GOT3 (cell line): ENCODE data around the gene MOCOS.

Experiments
- DNase-seq: peaks from one replicate; lab custom pipeline; 2025; ENCODE audit warnings: mixed read lengths; lab: John Stamatoyannopoulos, UW

Gene MOCOS

DNA sequence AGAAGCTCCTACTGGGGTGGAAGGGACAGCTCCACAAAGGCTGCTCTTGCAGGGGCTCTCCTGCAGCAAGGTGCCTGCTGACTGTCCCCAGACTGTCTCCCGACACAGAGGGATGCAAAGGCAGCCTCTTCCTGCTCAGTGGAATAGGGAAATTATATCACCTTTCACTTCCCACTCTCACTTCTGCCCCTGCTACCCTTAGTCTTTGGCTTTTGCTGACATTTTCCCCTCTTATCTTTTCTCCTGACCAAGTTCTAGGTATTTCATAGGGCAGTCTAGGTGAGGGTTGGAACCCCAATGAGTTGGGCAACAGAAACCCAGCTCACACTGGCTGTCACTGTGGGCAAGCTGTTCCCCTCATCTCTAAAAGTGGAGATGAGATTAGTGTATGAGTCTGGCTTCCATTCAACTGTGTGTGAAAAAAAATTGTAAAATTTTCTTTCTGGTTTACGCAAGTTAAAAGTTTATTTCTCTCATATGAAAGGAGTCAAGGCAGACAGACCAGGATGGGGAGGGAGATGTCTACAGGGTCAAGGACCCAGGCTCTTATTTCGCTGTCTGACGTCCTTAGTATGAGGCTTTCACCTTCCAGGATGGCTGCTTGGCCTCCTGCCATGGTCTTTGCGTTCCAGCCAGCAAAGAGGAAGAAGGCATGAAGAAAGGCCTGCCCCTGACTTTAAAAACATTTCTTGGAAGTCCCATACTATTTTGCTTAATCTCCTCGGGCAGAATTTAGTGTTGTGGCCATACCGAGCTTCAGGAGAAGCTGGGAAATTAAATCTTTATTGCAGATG lies 7.5 kb upstream of the MOCOS start:
- DNase-seq: no peak

DNA sequence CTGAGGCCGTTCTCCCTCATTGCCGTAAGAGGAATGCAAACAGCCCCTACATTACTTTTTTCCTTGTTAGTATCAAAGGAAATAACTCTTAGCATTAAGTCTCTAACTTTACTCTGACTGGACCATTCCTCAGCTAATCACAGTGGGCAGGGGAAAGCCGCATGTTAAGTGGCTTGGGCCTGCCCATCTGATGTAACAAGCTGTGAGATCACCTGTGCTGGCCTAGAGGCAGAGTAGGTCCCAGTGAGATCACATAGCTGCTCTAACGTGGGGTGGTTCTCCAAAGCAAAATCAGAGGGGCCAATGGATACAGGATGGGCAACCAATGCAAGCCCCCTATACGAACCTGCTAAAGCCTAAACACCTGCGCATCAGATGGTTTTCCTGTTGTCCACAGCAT lies 5.9 kb upstream of the MOCOS start:
- no peak for DNase-seq

DNA sequence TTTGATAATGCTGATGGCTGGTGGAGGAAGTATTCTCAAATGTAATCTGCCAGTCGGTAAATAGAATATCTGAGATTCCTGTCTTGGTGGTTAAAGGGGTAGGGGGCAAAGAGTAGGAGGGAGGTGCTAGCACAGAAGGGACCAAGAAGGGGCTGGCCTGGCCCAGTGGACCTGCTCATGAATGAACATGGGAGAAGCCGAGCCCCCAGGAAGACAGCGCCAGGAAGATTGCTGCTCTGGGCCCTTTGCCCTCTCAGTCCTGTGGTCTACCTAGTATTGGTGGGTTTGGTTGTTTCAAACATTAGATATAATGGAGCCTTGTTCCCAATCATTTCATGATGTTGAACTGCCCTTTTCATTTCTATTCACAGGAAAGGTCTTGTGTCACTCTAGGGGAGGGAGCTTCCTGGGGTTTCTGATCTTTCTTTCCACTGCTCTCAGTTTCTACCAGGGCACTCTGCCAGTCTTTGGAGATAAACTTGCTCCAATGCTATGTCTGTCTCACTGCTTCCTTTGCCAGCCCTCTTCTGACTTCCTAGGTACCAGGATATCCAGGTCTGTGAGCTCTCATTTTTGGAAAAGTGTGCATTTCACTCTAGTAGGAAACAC lies 5.3 kb upstream of the MOCOS start:
- DNase-seq: no peak

DNA sequence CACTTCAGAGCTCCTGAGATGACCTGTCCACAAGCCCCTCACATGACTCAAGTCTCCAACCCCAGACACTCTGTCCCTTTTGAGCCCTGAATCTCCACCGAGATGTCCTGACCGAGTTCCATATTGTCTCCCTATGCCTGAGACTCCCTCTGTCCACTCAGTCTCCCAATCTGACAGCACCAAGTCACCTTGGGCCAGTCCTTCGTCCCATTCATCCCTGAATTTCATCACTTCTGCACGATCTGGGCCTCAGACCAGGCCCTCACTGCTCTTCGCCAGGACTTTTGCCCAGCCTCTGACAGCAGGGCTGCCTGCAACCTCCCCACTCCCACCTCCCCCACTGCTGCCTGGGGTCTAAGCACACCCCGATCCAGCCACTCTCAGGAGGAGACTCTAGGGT lies 4.3 kb upstream of the MOCOS start:
- DNase-seq: no peak

DNA sequence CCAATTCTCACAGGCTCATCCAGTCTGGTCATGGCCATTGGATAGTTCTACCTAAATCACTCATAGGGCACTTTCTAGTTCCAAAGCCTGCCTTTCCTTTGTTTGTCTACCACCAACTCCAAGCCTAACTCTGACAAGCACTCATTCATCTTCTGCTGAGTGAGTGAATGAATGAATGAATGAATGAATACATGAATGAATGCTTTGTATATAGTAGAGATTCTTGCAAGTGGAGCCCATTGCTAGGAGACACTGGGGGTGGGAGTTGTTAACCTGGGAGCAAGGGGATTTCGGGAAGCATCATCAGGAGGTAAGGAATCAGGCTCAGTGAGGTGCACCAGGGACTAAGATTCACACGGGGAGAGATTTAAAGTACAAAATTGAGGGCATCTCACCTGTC lies 3.3 kb upstream of the MOCOS start:
- DNase-seq: no peak

DNA sequence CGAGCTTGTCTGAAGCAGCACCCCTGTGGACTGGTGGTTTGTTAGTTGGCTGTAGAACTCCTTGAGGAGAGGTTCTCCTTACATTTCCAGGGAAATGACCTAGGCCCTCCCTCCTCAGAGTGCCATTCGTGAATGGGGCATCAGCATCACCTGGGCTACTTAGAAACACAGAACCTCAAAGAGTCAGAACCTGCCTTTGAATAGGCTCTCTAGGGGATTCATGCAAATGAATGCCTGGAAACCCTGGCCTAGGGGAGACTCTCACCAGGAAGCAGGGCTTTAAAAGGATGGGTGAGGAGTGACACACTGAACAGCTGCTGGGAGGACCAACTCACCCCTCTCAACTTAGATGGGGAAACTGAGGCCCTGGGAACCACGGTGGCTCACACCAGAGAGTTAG lies 2.1 kb upstream of the MOCOS start:
- DNase-seq: no peak

DNA sequence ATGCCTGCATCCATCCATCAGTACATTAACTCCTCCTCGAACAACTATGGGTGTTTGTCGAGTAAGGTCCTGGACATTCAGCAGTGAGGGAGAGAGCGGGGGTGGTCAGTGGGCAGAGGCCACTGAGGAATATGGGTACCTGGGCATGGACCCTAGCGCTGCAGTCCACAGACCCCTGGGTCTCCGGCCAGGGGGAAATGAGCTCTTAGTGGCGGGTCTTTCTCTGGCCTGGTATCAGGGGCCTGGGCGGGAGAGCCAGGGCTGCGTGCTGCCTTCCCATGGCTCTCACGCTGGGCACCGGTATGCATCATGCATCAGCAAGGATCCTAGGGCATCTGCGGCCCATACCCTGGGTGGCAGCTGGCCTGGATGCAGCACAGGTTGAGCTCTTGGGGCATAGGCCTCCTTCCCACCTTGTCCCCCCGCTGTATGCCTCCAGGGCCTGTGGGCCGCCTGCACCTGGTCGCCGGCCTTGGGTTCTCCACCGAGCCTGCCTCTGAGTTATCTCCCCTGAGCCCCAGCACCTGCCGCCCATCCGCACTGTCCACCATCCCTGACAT lies 1.3 kb upstream of the MOCOS start:
- DNase-seq: no peak

DNA sequence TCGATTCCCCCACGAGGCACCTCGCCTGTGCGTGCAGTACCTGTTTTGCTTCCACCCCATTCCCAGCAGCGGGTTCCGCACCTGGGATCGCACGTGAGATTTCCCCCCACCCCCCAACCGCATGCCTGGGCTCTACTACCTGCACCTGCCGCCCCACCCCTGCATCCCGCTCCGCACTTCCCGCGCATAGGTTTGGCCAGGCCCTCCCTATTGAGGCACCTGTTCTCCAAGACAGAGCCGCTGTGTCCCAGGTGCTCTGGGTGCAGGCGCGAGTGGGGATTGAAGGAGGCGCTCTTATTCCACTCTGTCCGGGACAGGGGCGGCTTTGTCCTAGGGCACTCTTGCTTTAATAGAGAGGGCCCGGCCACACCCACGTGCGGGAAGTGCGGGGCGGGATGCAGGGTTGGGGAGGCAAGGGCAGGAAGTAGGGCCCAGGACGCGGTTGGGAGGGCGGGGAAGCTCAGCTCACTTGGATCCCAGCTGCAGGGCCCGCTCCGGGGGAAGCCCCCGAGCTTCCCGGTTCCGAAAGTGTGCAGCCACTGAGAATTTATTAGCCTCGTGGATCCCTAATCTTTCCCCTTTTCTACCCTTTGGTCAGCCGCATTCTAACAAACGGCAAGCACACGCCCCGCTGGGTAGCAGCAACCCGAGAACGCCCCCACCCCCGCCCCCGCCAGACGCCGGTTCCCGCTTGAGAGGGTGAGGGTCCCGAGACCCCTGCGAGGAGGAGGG lies 670 bp upstream of the MOCOS start:
- no peak for DNase-seq

DNA sequence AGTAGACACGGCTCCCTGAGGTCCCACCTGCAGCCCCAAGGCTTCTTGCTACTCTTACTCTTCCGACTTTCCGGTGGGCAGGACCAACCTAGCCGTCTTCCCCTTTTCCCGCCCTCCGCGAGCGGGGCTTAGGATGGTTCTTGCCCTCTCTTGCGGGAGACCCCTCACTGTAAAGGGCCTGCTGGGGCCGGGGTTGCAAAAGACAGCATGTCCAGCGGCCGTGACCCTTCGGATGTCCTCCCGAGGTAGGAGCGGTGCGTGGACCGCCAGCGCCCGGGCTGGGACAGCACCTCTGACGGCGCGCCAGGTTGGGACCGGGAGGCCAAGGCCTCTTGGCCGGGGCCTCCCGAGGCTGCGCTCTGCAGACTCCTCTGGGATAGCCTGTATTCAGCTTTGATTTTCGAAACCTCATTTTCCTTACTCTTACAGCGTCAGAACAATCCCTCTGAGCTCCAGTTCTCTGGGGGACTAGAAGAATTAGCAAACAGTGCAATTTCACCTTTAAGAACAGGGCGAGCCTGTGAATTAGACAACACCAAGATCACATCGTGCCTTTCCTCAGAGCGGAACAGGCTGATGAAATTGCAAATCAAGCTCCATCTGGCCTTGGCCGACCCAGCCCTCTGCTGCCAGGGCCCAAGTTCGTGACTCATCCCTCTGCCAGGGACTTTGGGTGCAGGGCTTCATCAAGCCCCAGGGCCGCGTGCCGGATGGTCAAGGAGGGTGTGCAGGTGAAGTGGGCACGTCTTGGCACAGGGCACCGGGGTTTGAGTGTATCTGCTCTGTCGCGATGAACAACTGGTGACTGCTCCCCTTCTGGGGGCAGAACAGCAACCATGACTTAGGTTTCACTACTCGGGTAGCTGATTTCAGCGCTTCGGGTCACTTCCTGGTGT lies 777 bp downstream of the MOCOS start:
- DNase-seq: no peak

DNA sequence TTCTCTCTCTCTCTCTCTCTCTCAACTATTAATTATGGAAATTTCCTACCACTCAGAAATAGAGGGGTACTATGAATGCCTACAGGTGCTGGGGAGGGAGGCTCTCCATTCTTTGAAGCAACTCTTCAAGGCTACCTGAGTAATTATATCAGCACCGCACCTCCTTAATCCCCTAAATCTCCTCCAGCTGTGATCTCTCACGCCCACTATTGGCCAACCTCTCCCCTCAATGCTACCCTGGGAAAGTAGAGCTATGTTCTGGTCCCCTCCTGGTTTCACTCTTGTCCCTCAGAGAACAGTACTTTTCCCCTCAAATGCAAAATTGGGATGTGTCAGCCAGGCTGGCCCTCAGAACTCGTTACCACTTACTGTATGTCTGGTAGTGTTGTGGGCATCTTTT lies 1.6 kb downstream of the MOCOS start:
- DNase-seq: no peak

DNA sequence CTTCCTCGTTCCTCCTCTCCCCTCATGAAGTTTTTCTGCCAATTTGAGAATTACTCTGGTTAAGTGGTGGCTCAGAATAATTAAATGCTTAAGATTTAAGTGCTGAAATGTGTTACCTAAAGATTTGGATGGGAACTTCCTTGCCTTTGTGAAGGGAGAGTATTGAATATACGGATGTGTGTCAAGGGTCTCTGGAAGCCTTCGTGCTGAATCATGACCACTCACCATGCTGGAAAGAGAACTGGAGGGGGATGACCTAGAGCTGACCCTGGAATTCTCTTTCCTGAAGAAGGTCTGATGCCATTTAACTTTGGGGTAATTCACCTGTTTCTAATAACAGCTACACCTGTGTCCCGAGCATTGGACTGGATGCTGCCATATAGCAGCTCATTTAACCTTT lies 2.2 kb downstream of the MOCOS start:
- DNase-seq: no peak

DNA sequence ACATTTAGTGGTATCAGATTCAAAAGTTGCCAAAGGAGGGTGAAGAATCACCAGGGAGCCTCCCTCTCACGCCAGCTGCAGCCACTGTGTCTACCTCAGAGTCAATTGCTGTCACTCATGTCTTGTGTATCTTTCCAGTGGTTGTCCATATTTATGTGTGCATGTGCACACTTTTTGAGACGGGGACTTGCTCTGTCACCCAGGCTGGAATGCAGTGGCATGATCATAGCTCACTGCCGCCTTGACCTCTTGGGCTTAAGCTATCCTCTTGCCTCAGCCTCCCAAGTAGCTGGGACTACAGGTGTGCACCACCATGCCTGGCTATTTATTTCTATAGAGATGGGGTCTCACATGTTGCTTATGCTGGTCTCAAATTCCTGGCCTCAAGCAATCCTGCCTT lies 4.0 kb downstream of the MOCOS start:
- DNase-seq: no peak

DNA sequence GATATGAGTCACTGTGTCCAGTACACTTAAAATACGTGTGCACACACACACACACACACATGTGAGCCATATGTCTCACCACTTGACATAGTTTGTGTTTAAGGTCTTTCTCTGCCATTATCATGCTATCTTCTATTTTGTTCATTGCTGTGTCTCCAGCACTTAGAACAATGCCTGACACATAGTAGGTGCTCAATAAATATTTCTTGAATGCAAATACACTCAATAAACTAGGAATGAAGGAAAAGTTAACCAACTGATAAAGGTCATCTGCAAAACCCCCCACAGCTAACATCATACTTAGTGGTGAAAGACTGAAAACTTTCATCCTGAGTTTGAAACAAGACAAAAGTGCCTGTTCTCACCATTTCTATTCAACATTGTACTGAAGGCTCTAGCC lies 4.4 kb downstream of the MOCOS start:
- DNase-seq: no peak

DNA sequence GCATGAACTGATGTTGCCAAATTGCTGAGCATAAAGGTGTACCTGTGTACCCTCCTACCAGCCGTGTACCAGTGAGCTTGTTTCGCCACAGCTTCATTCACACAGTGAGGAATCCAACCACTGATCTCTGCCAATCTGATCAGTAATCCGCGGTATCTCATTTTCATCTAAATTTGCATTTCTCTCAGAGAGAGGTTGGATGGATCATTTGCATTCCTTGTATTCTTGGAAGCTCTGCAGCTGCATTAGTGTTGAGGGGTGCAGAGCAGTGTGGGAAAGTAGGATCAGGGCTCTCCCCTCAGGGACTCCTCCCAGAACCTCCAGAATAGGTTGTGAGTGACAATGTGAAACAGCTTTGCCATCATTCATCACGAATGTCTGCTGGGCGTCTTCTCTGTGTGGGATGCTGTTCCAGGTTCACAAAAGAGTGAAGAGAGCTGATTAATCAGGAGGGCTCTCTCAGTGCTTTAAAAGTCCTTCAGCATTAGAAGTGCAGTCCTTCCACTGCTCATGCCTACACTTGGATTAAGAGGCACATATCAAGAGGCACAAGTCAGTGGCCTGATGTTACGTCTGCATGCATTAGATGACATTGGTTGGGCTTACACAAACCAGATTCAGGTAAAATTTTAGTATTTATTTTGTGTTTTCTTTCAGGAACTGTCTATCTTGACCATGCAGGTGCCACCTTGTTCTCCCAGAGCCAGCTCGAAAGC lies 7.5 kb downstream of the MOCOS start:
- DNase-seq: no peak

DNA sequence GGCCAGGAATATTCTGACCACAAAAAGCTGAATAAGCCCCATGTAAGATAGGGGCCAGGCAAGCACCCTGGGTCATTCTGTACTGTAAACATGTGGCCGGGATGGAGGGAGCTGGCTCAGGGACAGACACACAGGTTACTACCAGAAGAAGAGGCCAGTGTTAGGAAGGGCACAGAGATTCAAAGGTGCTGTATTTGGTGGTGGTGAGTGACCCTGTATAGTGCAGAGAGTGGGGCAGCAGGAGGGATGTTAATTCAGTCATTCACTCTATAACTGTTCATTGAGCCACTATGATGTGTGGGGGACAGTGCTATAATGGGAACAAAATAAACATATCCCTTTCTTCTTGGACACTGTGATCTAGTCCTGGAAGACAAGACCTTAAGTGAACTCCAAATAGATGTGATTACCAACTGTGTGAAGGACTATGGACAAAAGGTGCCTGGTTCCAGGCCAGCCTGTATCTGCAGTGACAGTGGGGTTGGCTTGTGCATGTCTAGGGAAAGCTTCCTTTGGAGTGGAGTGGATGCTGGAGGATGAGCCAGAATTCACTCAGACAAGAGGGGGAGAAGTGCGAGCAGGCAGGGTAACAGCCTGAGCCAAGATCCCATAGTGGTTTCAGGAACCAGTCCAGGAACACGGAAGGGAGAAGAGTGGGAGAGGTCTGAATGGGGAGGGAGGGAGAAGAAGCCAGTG lies 8.3 kb downstream of the MOCOS start:
- DNase-seq: no peak

DNA sequence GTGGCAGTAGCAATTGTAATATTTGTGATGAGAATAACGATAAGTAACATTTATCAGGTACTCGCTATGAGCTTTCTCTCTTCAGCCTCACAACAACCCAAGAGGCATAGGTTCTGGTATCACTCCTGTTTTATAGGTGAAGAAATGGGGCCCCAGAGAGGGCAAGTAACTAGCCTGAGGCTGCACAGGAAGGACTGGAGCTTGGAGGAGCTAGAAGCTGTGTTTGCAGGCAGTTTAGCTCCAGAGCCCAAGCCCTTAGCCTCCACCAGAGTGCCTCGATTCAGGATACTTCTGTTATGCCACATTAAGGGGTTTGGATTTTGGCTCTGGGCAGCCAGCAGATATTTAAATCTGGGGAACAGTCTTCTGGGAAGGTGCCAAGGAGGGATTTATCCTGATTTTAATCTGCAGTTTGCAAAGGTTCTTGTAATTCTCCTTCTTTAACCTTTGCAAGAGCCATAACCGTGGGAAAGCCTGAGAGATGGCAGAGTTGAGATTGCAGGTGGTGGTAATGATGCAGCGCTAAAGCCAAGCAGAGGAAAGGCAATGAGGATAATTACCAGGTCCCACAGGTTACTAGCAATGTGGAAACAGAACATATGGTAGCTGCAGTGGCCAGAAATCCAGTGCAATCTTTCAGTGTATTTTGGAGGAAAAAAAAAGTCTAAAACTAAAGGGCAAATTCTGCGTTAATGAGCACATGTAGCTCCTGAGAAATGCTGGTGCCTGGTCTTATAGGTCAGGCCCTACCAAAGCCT lies 9.1 kb downstream of the MOCOS start:
- no peak for DNase-seq

DNA sequence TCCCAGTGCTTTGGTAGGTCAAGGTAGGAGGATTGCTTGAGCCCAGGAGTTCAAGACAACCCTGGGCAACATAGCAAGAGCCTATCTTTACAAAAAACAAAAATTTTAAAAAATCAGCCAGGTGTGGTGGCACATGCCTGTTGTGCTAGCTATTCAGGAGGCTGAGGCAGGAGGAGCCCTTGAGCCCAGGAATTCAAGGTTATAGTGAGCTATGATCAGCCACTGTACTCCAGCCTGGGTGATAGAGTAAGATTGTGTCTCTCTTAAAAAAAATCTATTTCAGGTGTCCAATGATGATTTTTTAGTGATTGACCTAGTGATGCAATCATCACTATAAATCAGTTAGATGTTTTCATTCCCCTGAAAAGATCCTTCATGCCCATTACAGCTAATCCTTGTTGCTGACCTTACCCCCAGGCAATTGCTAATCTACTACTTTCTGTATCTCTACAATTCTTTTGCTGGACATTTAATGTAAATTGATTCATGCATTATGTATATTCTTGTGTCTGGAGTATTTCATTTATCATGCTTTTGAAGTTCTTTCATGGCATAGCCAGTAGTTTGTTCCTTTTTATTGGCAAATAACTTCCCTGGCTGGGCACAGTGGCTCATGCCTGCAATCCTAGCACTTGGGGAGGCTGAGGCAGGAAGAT lies 10.3 kb downstream of the MOCOS start:
- DNase-seq: no peak

DNA sequence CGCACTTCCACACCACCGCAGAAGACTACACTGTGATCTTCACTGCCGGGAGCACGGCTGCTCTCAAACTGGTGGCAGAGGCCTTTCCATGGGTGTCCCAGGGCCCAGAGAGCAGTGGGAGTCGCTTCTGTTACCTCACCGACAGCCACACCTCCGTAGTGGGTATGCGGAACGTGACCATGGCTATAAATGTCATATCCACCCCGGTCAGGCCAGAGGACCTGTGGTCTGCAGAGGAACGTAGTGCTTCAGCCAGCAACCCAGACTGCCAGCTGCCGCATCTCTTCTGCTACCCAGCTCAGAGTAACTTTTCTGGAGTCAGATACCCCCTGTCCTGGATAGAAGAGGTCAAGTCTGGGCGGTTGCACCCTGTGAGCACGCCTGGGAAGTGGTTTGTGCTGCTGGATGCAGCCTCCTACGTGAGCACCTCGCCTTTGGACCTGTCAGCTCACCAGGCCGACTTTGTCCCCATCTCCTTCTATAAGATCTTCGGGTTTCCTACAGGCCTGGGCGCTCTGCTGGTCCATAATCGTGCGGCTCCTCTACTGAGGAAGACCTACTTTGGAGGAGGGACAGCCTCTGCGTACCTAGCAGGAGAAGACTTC lies 12.5 kb downstream of the MOCOS start:
- DNase-seq: no peak

DNA sequence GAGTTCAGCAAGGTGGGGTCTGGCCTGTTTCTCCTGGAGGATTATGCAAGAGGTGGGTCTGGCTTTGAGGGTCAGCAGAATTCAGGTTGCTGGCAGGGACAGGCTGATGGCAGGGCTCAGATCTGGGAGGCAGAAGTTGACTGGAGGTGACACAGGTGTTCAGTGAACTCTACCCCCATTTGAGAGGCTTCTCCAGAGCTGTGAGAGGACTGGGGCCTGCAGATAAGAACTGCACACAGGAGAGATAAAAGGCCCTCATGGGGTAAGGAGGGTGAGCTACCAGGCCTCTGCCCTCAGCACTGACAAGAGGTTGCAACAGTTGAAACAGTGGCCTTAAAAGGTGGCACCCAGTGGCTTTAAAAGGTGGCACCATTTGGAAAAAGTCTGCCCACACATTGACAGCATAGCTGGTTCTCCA lies 13.1 kb downstream of the MOCOS start:
- DNase-seq: no peak
